ENCODE data around the gene C1S.
A peak's percentile ranks its signal among the peaks of the same experiment; 100 is the strongest.

DNA sequence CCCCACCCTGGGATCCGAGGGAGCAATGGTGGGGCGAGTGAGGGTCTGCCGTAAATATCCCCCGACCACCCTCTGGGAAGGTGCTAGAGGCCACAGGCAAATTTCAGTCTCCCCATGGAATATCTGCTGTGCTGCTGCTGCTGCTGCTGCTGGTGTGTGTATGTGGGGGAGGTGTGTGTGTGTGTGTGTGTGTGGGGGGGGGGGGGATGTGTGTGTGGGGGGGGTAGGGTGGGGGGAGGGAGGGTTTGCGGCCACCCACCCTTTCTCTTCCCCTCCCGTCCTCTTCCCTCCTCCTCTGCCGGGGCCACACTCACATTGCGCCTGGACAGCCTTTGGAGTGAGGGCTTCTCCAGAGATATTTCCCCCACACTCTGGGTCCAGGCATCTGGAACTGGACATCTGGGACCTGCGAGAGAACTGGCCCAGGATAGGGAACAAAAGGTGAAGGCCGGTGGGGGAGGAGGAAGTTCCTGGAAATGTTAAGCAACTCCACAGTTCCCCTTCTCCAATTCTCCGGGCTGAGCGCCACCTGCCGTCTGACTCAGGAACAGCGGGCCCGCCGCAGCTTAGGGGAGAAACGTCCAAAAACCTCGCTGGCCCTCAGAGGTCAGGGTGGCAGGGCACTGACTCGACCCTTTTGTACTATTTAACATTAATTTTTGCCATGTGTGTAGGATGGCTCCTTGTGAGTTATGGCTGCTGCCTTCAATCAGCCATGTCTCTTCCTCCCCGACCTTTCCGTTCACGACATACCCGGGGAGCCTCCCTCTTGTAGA lies 48.5 kb downstream of the C1S start, which contains the start of gene C1RL:
- TF ChIP-seq, protein P1, sequence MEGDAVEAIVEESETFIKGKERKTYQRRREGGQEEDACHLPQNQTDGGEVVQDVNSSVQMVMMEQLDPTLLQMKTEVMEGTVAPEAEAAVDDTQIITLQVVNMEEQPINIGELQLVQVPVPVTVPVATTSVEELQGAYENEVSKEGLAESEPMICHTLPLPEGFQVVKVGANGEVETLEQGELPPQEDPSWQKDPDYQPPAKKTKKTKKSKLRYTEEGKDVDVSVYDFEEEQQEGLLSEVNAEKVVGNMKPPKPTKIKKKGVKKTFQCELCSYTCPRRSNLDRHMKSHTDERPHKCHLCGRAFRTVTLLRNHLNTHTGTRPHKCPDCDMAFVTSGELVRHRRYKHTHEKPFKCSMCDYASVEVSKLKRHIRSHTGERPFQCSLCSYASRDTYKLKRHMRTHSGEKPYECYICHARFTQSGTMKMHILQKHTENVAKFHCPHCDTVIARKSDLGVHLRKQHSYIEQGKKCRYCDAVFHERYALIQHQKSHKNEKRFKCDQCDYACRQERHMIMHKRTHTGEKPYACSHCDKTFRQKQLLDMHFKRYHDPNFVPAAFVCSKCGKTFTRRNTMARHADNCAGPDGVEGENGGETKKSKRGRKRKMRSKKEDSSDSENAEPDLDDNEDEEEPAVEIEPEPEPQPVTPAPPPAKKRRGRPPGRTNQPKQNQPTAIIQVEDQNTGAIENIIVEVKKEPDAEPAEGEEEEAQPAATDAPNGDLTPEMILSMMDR (conservative IDR thresholded peaks at IDR 0.05), result peak; percentile 97
- TF ChIP-seq EZH2 (IDR thresholded peaks at IDR 0.05; ENCODE audit: low read depth), result no peak
